Activated B cell treated with CpG ODN at 0.5 μM for 24 hours (primary cell): ENCODE measurements around the gene STAM2. TPM values are rescaled to one million over a fixed set of nuclear protein-coding genes. Genes with fewer than 3 reads are reported as not detected.
"Not testable (repeated sequence)": the region's sequence is repeated elsewhere in the genome, so short reads cannot be mapped to it uniquely, and the experiment has no call there.

Experiments used
- ATAC-seq: fragments of 200-7000 bp; cut with Tn5 transposase; one replicate; pipeline ENCODE4 v1.10.0; 2021; ENCODE audit warnings: low read depth, mild to moderate bottlenecking, moderate library complexity
- CTCF ChIA-PET: fragments of 350-600 bp; sonication (Branson Sonifier 250); formaldehyde crosslinking; loops from one replicate; lab custom pipeline; 2021; ENCODE audit warnings: antibody characterized with exemption; lab: Charles Lee
- POLR2A ChIA-PET: fragments of 350-600 bp; sonication (Branson Sonifier 250); formaldehyde crosslinking; loops from one replicate; lab custom pipeline; 2021; ENCODE audit warnings: antibody characterized with exemption; lab: Charles Lee
- DNase-seq: peaks from one replicate; pipeline ENCODE4 v3.0.0; 2022
- H3K27ac Mint-ChIP-seq: one replicate; pipeline ENCODE4 v1.8.0; 2020; ENCODE audit warnings: mixed read lengths
- H3K27me3 Mint-ChIP-seq: one replicate; pipeline ENCODE4 v1.8.0; 2021; ENCODE audit warnings: mixed read lengths
- H3K36me3 Mint-ChIP-seq: one replicate; pipeline ENCODE4 v1.8.0; 2021; ENCODE audit warnings: low read depth, mixed read lengths
- H3K4me1 Mint-ChIP-seq: one replicate; pipeline ENCODE4 v1.8.0; 2021; ENCODE audit warnings: mixed read lengths
- H3K4me3 Mint-ChIP-seq: one replicate; pipeline ENCODE4 v1.8.0; 2020; ENCODE audit warnings: mild to moderate bottlenecking, mixed read lengths
- H3K9me3 Mint-ChIP-seq: one replicate; pipeline ENCODE4 v1.8.0; 2020; ENCODE audit warnings: mixed read lengths
- CTCF ChIP-seq: fragments of 200-600 bp; IDR thresholded peaks from one replicate; pipeline ENCODE4 v1.8.0; 2022; ENCODE audit warnings: antibody characterized with exemption, mild to moderate bottlenecking
- intact Hi-C: fragments of 100-400 bp; cut with micrococcal nuclease; formaldehyde crosslinking; loops from one replicate; pipeline ENCODE4 v1.15.1; 2024
- total RNA-seq: library from RNA; stranded (reverse); gene quantifications from 2 replicates; pipeline ENCODE4 v1.2.3, GENCODE V29; 2022

Gene STAM2
- total RNA-seq, 1 donor from 2014 or later: 27.4 TPM

DNA sequence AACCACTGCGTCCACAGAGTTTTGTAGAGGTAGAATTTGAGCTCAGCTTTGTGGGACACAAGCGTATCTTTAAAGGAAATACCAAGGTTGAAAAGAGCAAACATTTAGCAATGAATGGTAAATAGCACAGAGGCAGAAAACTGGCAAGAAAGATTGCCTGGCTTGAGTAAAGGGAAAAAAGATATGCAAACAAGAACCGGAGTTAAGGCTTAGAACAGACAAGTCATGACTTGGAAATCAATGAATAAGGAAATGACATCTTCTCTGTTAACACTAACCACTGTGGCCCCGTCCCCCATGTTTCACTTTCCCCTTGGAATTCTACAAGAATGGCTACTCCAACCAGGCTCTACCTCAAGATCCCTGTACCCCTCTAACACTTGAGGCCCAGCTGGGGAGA lies 3.8 kb downstream of the STAM2 start:
- no peak overlapping the region for H3K4me3 Mint-ChIP-seq
- no peak for ATAC-seq
- POLR2A ChIA-PET: no interaction called here

DNA sequence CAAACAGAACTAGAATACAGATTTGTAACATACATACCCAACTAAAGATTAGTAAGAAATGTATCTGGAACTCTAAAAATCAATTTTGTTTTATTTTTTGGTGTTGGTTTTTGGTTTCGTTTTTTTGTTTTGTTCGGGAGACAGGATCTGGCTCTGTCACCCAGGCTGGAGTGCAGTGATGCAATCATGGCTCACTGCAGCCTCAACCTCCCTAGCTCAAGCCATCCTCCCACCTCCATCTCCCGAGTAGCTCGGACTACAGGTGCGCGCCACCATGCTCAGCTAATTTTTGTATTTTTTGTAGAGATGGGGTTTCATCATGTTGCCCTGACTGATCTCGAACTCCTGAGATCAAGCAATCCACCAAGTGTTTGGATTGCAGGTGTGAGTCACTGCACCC lies 6.4 kb downstream of the STAM2 start:
- H3K27ac Mint-ChIP-seq, H3K9me3 Mint-ChIP-seq, intact Hi-C loops, ATAC-seq, DNase-seq, H3K27me3 Mint-ChIP-seq, POLR2A ChIA-PET, H3K4me3 Mint-ChIP-seq: not testable (repeated sequence)
- peaks cover 58% of the 10 kb centered on the region for H3K4me1 Mint-ChIP-seq
- CTCF ChIA-PET: interaction anchor here (1.2 to 1.5 kb wide), 2 partner anchors 466 to 467 kb away, joined by 3 to 5 read pairs; no protein-coding TSS in a partner anchor
- H3K36me3 Mint-ChIP-seq: peaks cover 13% of the 10 kb centered on the region

More for the DNA sequence above, 3.8 kb downstream of the STAM2 start:
- intact Hi-C loops: no loop called here
- Mint-ChIP-seq H3K27ac (no peak overlapping the region), H3K27me3 (no peaks in the 10 kb centered on the region), H3K36me3 (peaks cover 25% of the 10 kb centered on the region), H3K9me3 (no peaks in the 10 kb centered on the region), H3K4me1 (peaks cover 61% of the 10 kb centered on the region)
- DNase-seq: no peak
- no peak for TF ChIP-seq CTCF
- CTCF ChIA-PET: no interaction called here

DNA sequence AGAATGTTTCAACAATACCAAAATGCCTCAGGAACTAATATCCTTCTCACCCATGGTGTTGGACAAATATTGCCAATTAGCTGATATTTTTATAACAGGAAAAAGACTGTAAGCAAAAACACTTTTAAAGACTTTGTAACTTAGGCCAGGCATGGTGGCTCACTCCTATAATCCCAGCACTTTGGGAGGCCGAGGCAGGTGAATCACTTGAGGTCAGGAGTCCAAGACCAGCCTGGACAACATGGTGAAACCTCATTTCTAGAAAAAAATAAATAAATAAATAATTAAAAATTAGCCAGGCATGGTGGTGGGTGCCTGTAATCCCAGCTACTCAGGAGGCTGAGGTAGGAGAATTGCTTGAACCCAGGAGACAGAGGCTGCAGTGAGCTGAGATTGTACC lies 8.1 kb downstream of the STAM2 start:
- Mint-ChIP-seq H3K4me1 (peaks cover 49% of the 10 kb centered on the region), H3K36me3 (peaks cover 16% of the 10 kb centered on the region)
- DNase-seq, H3K4me3 Mint-ChIP-seq, H3K9me3 Mint-ChIP-seq, H3K27me3 Mint-ChIP-seq, H3K27ac Mint-ChIP-seq, ATAC-seq, intact Hi-C loops, CTCF ChIA-PET, POLR2A ChIA-PET: not testable (repeated sequence)

GRCh38 chr2:152167065-152167464 lies 8.5 kb downstream of the STAM2 start:
- Mint-ChIP-seq H3K4me1 (peaks cover 46% of the 10 kb centered on the region), H3K27ac (no peak overlapping the region), H3K4me3 (no peak overlapping the region), H3K9me3 (no peaks in the 10 kb centered on the region), H3K36me3 (peaks cover 16% of the 10 kb centered on the region), H3K27me3 (no peaks in the 10 kb centered on the region)
- intact Hi-C loops: no loop called here
- ChIA-PET CTCF (no interaction called here), POLR2A (no interaction called here)
- no peak for TF ChIP-seq CTCF
- DNase-seq (no peak), ATAC-seq (no peak)

DNA sequence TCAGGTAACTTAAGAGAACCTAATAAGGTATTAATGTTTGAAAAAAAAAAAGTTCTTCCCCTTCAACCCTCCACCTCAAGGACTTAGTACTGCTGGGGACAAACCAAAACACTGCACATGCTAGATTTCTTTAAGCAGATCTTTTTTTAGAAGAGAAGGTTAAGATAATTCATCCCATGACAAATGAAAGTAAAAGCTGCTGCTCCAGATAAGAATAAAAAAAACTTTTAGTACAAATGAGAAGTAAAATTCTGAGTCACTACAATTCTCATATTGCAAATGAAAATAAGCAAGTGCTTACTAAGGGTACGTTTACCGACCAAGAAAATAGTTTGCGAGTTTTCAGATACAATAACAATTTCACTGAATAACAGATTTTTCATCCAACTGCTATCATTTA lies 8.9 kb downstream of the STAM2 start:
- intact Hi-C loops: no loop called here
- Mint-ChIP-seq H3K36me3 (peaks cover 16% of the 10 kb centered on the region), H3K9me3 (no peaks in the 10 kb centered on the region), H3K27ac (no peak overlapping the region), H3K4me1 (peaks cover 46% of the 10 kb centered on the region), H3K27me3 (no peaks in the 10 kb centered on the region), H3K4me3 (no peak overlapping the region)
- CTCF ChIA-PET: no interaction called here
- ATAC-seq: no peak
- TF ChIP-seq CTCF: no peak
- POLR2A ChIA-PET: no interaction called here
- no peak for DNase-seq

DNA sequence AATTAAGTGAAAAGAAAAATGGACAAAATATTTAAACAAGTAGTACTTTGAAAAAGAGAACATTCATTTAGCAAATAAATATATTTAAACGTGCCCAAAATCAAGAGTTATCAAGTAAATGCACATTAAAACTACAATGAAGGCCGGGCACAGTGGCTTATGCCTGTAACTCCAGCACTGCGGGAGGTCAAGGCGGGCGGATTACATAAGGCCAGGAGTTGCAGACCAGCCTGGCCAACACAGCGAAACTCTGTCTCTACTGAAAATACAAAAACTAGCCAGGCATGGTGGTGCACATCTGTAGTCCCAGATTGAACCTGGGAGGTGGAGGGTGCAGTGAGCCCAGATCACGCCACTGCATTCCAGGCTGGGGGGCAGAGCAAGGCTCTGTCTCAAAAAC lies 9.8 kb downstream of the STAM2 start:
- H3K36me3 Mint-ChIP-seq: peaks cover 18% of the 10 kb centered on the region
- peaks cover 45% of the 10 kb centered on the region for H3K4me1 Mint-ChIP-seq
- H3K27ac Mint-ChIP-seq: no peak overlapping the region
- TF ChIP-seq CTCF: no peak
- no peaks in the 10 kb centered on the region for H3K27me3 Mint-ChIP-seq
- H3K4me3 Mint-ChIP-seq: no peak overlapping the region
- ChIA-PET CTCF (no interaction called here), POLR2A (no interaction called here)
- intact Hi-C loops: no loop called here
- no peak for DNase-seq
- ATAC-seq: no peak
- H3K9me3 Mint-ChIP-seq: no peaks in the 10 kb centered on the region
